Loucy (cell line): Measurements from ENCODE around the gene SLC6A11.

Experiments
- H2AFZ ChIP-seq: fragments of 200-600 bp; sonication (generic); 2 replicates; pipeline ENCODE4 v1.6.0; 2016; ENCODE audit warnings: antibody characterized with exemption, mild to moderate bottlenecking, low read length, moderate library complexity
- H3F3A ChIP-seq: fragments of 200-600 bp; 2 replicates; pipeline ENCODE4 v1.6.0; 2016; ENCODE audit warnings: antibody characterized with exemption, low read depth, mild to moderate bottlenecking
- H3K27me3 ChIP-seq: fragments of 200-600 bp; sonication (generic); 2 replicates; pipeline ENCODE4 v1.6.1; 2014; ENCODE audit warnings: low read length, mild to moderate bottlenecking; ENCODE audit not compliant: insufficient read depth, poor library complexity, severe bottlenecking
- H3K36me3 ChIP-seq: fragments of 200-600 bp; sonication (generic); 2 replicates; pipeline ENCODE4 v1.6.1; 2016; ENCODE audit warnings: low read length; ENCODE audit not compliant: insufficient read depth
- H3K4me1 ChIP-seq: fragments of 200-600 bp; sonication (generic); 2 replicates; pipeline ENCODE4 v1.5.1; 2014; ENCODE audit warnings: low read length, mild to moderate bottlenecking; ENCODE audit not compliant: insufficient read depth, poor library complexity, severe bottlenecking
- H3K4me2 ChIP-seq: fragments of 200-600 bp; sonication (generic); 2 replicates; pipeline ENCODE4 v1.6.0; 2014; ENCODE audit warnings: antibody characterized with exemption, low read length, low read depth, mild to moderate bottlenecking; ENCODE audit not compliant: poor library complexity, severe bottlenecking
- H3K4me3 ChIP-seq: fragments of 200-600 bp; sonication (generic); 2 replicates; pipeline ENCODE4 v1.5.1; 2014; ENCODE audit warnings: low read length, mild to moderate bottlenecking, mixed read lengths; ENCODE audit not compliant: poor library complexity, severe bottlenecking
- H3K79me2 ChIP-seq: fragments of 200-600 bp; sonication (generic); 2 replicates; pipeline ENCODE4 v1.6.1; 2014; ENCODE audit warnings: low read length; ENCODE audit not compliant: insufficient read depth
- H3K9ac ChIP-seq: fragments of 200-600 bp; sonication (generic); 2 replicates; pipeline ENCODE4 v1.6.0; 2014; ENCODE audit warnings: mild to moderate bottlenecking, low read depth, low read length, moderate library complexity; ENCODE audit not compliant: poor library complexity, severe bottlenecking
- H3K9me2 ChIP-seq: fragments of 200-600 bp; sonication (generic); replicated peaks from 2 replicates; pipeline ENCODE4 v1.6.1; 2016; ENCODE audit warnings: low read depth, low read length, mixed read lengths
- H3K9me3 ChIP-seq: fragments of 200-600 bp; sonication (generic); 2 replicates; pipeline ENCODE4 v1.6.1; 2014; ENCODE audit warnings: mild to moderate bottlenecking, antibody characterized with exemption, low read length, low read depth; ENCODE audit not compliant: insufficient read depth
- H4K20me1 ChIP-seq: fragments of 200-600 bp; sonication (generic); 2 replicates; pipeline ENCODE4 v1.6.0; 2014; ENCODE audit warnings: antibody characterized with exemption, low read length, mild to moderate bottlenecking; ENCODE audit not compliant: insufficient read depth, poor library complexity, severe bottlenecking
- EZH2phosphoT487 ChIP-seq: fragments of 200-600 bp; IDR thresholded peaks from 2 replicates; pipeline ENCODE4 v1.6.1; 2018; ENCODE audit warnings: antibody characterized with exemption, mild to moderate bottlenecking, moderate library complexity, borderline replicate concordance
- TF ChIP-seq, protein P1 (sequence below): fragments of 200-600 bp; sonication (generic); conservative IDR thresholded peaks from 2 replicates; pipeline ENCODE4 v1.5.1; 2014; ENCODE audit warnings: mild to moderate bottlenecking, antibody characterized with exemption, low read length

Gene SLC6A11

DNA sequence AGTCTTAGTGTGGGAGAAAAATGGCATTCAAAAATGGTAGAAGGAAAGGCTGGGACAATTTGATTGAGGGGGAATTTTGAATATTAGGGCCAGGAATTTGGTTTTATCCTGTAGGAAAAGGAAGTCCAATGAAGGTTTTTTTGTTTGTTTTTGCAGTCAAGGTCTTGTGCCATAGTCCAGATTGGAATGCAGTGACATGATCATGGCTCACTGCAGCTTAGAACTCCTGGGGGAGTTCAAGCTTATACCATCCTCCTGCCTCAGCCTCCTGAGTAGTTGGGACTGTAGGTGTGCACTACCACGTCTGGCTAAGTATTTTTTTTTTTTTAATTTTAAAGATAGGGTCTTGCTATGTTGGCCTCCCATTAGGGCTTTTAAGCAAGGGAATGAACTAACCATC lies 2.6 kb upstream of the SLC6A11 start:
- H3K27me3 ChIP-seq = no peaks in the 10 kb centered on the region
- no peaks in the 10 kb centered on the region for H3K36me3 ChIP-seq
- H2AFZ ChIP-seq = no peak overlapping the region
- TF ChIP-seq EZH2phosphoT487 = no peak
- TF ChIP-seq, protein P1, sequence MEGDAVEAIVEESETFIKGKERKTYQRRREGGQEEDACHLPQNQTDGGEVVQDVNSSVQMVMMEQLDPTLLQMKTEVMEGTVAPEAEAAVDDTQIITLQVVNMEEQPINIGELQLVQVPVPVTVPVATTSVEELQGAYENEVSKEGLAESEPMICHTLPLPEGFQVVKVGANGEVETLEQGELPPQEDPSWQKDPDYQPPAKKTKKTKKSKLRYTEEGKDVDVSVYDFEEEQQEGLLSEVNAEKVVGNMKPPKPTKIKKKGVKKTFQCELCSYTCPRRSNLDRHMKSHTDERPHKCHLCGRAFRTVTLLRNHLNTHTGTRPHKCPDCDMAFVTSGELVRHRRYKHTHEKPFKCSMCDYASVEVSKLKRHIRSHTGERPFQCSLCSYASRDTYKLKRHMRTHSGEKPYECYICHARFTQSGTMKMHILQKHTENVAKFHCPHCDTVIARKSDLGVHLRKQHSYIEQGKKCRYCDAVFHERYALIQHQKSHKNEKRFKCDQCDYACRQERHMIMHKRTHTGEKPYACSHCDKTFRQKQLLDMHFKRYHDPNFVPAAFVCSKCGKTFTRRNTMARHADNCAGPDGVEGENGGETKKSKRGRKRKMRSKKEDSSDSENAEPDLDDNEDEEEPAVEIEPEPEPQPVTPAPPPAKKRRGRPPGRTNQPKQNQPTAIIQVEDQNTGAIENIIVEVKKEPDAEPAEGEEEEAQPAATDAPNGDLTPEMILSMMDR = no peak
- H3K79me2 ChIP-seq = no peaks in the 10 kb centered on the region
- no peaks in the 10 kb centered on the region for H3K4me1 ChIP-seq
- H3K4me3 ChIP-seq = no peak overlapping the region
- no peaks in the 10 kb centered on the region for H3K9me2 ChIP-seq
- no peaks in the 10 kb centered on the region; the same call in 1 of the 2 replicates for H3K9me3 ChIP-seq
- no peak overlapping the region for H3K9ac ChIP-seq
- no peak overlapping the region for H3K4me2 ChIP-seq
- H3F3A ChIP-seq = no peaks in the 10 kb centered on the region
- H4K20me1 ChIP-seq = no peaks in the 10 kb centered on the region

DNA sequence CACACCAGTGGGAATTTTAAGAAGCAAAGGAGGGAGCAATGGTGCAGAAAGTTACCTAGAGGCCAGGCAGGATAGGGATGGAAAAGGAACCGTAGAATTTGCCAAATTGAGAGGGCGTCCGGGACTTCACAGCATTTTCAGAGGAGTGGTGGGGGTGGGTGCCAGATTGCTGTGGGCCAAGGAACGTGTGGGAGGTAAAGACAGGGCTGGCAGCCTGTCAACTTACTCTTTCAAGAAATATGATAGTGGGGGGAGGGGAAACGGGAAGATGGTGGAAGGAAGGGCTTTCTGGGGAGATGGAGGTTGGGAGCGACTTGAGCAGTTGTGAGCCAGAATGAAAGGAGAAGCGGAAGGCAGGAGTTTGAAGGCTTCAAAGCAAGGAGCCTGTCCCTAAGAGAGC lies 1.4 kb upstream of the SLC6A11 start:
- H3F3A ChIP-seq = no peaks in the 10 kb centered on the region
- H3K4me3 ChIP-seq = no peak overlapping the region
- H4K20me1 ChIP-seq = no peaks in the 10 kb centered on the region
- no peaks in the 10 kb centered on the region for H3K36me3 ChIP-seq
- H3K9ac ChIP-seq = no peak overlapping the region
- no peaks in the 10 kb centered on the region for H3K79me2 ChIP-seq
- H2AFZ ChIP-seq = no peak overlapping the region
- H3K9me3 ChIP-seq = no peaks in the 10 kb centered on the region; the same call in 1 of the 2 replicates
- no peak overlapping the region for H3K4me2 ChIP-seq
- no peaks in the 10 kb centered on the region for H3K27me3 ChIP-seq
- no peaks in the 10 kb centered on the region for H3K4me1 ChIP-seq
- H3K9me2 ChIP-seq = no peaks in the 10 kb centered on the region
- TF ChIP-seq EZH2phosphoT487 = no peak
- TF ChIP-seq, protein P1 = no peak

DNA sequence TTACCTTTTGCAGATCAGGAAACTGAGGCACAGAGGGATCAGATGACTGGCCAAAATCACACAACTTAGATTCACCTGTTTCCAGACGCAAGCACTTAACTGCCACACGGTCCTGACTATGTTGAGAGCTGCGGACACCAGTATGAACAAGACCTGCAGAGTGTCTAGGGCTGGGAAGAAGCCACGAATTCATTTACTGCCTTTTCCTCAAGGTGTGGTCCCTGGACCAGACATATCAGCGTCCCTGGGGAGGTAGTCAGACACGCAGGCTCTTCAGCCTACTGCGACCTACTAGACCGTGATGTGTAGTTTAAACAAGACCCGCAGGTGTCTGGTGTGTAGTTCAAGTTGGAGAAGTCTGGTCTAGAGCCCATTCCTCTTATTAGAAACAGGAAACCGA lies 541 bp upstream of the SLC6A11 start:
- no peaks in the 10 kb centered on the region for H3K36me3 ChIP-seq
- no peaks in the 10 kb centered on the region; the same call in 1 of the 2 replicates for H3K9me3 ChIP-seq
- H3F3A ChIP-seq = no peaks in the 10 kb centered on the region
- H4K20me1 ChIP-seq = no peaks in the 10 kb centered on the region
- no peak overlapping the region for H3K4me3 ChIP-seq
- H3K4me1 ChIP-seq = no peaks in the 10 kb centered on the region
- H3K9me2 ChIP-seq = no peaks in the 10 kb centered on the region
- H3K4me2 ChIP-seq = no peak overlapping the region
- no peaks in the 10 kb centered on the region for H3K27me3 ChIP-seq
- TF ChIP-seq EZH2phosphoT487 = no peak
- TF ChIP-seq, protein P1 = no peak
- no peaks in the 10 kb centered on the region for H3K79me2 ChIP-seq
- H2AFZ ChIP-seq = no peak overlapping the region
- H3K9ac ChIP-seq = no peak overlapping the region
